K562 (cell line): Measurements from ENCODE around the gene SLC13A4. TPM values are rescaled to one million over a fixed set of nuclear protein-coding genes. Genes with fewer than 3 reads are reported as not detected.

Experiments used
- ATAC-seq: fragments of 200-7000 bp; cut with Tn5 transposase; 3 replicates; pipeline ENCODE4 v1.9.1; 2020; ENCODE audit warnings: moderate library complexity
- BruUV-seq: library from RNA; stranded (reverse); fragments of 400-500 nt; replicated peaks from 2 replicates; lab custom pipeline; 2021; lab: Mats Ljungman, UMichigan
- CTCF ChIA-PET: fragments of 300-600 bp; formaldehyde crosslinking; extraction: SDS; loops from one replicate; lab custom pipeline; 2021; ENCODE audit warnings: low intra/inter-chr PET ratio; lab: Yijun Ruan, JAX
- POLR2A ChIA-PET: fragments of 300-600, 350-650 bp; sonication (Branson Sonifier 250); formaldehyde crosslinking; extraction: SDS; loops from one replicate; lab custom pipeline; 2021; ENCODE audit warnings: antibody characterized with exemption, inconsistent platforms; lab: Yijun Ruan, JAX
- DNase-seq, 4 experiments: peaks; one replicate each; pipeline versions ENCODE4 v3.0.0 to v3.0.0-alpha.2; 2011 to 2018; ENCODE audit warnings: low spot score in 3 of 4, mixed read lengths in 3 of 4; ENCODE audit errors: extremely low read depth in 1 of 4
- FAIRE-seq: peaks from 2 replicates; lab custom pipeline; 2011; peaks lifted over from hg19 to GRCh38; lab: Jason Lieb, UNC
- H2AFZ ChIP-seq: 2 replicates; pipeline ENCODE4 v1.6.0; 2011; ENCODE audit warnings: low read depth, low read length, control low read depth, inconsistent platforms
- H3K27ac ChIP-seq: fragments of 200-600 bp; 3 replicates; pipeline ENCODE4 v1.8.0; 2011; ENCODE audit warnings: low read depth, mild to moderate bottlenecking, control low read depth, inconsistent platforms, low read length, moderate library complexity, mixed read lengths; ENCODE audit errors: extremely low read depth
- H3K27me3 ChIP-seq, 2 experiments: fragments of 300-600 bp in 1 of 2; 2 replicates in 1 of 2; 3 replicates in 1 of 2; pipeline versions ENCODE4 v1.6.0 to v1.8.0; 2011; ENCODE audit warnings: inconsistent platforms in 2 of 2, low read length in 2 of 2, mild to moderate bottlenecking in 1 of 2, mixed read lengths in 1 of 2, moderate library complexity in 1 of 2; ENCODE audit not compliant: control insufficient read depth in 2 of 2, insufficient read depth in 2 of 2
- H3K36me3 ChIP-seq: fragments of 300-600 bp; 3 replicates; pipeline ENCODE4 v1.8.0; 2011; ENCODE audit warnings: mild to moderate bottlenecking, low read length, inconsistent platforms; ENCODE audit not compliant: control insufficient read depth, insufficient read depth
- H3K4me1 ChIP-seq, 2 experiments: fragments of 200-600 bp in 1 of 2; replicated peaks in 1 of 2; 2 replicates in 1 of 2; 3 replicates in 1 of 2; pipeline versions ENCODE4 v1.5.1 to v1.8.0; 2011; ENCODE audit warnings: inconsistent platforms in 2 of 2, low read length in 2 of 2, mild to moderate bottlenecking in 1 of 2, mixed read lengths in 1 of 2, moderate library complexity in 1 of 2; ENCODE audit not compliant: control insufficient read depth in 2 of 2, insufficient read depth in 2 of 2
- H3K4me2 ChIP-seq: 2 replicates; pipeline ENCODE4 v1.6.1; 2011; ENCODE audit warnings: low read length, control low read depth, inconsistent platforms, mixed read lengths; ENCODE audit not compliant: insufficient read depth
- H3K4me3 ChIP-seq: fragments of 200-600 bp; sonication (generic), shearing (Covaris generic); 2 replicates; pipeline ENCODE4 v1.5.1; 2016; ENCODE audit warnings: control low read depth, inconsistent platforms
- H3K79me2 ChIP-seq: fragments of 200-600 bp; 3 replicates; pipeline ENCODE4 v1.8.0; 2011; ENCODE audit warnings: low read length, inconsistent platforms; ENCODE audit not compliant: control insufficient read depth, insufficient read depth
- H3K9ac ChIP-seq, 2 experiments: 2 replicates each; pipeline versions ENCODE4 v1.6.0 to v1.6.1; 2011; ENCODE audit warnings: low read depth in 2 of 2, low read length in 2 of 2, control low read depth in 1 of 2, inconsistent platforms in 1 of 2, mild to moderate bottlenecking in 1 of 2, mixed read lengths in 1 of 2; ENCODE audit not compliant: insufficient read depth in 1 of 2
- H3K9me1 ChIP-seq: one replicate; pipeline ENCODE4 v1.6.0; 2011; ENCODE audit warnings: inconsistent platforms, mild to moderate bottlenecking, low read length, moderate library complexity; ENCODE audit not compliant: control insufficient read depth, insufficient read depth
- H3K9me3 ChIP-seq: replicated peaks from 2 replicates; pipeline ENCODE4 v1.5.1; 2011; ENCODE audit warnings: low read depth, low read length, inconsistent platforms; ENCODE audit not compliant: control insufficient read depth, insufficient read depth
- H4K20me1 ChIP-seq: replicated peaks from 2 replicates; pipeline ENCODE4 v1.6.1; 2011; ENCODE audit warnings: low read length, inconsistent platforms, mixed read lengths; ENCODE audit not compliant: control insufficient read depth, insufficient read depth
- CBX8 ChIP-seq: fragments of 200-600 bp; sonication (generic); IDR thresholded peaks from 2 replicates; pipeline ENCODE4 v1.6.1; 2012; ENCODE audit warnings: borderline replicate concordance, mixed run types, low read depth, mild to moderate bottlenecking, moderate library complexity, mixed read lengths, low read length, control low read depth, inconsistent platforms; ENCODE audit not compliant: poor library complexity, severe bottlenecking; ENCODE audit errors: extremely low read depth
- CREB3 ChIP-seq: fragments of 450-650 bp; conservative IDR thresholded peaks from 2 replicates; pipeline ENCODE4 v1.6.1; 2016; ENCODE audit warnings: missing genetic modification characterization, low read depth, mild to moderate bottlenecking, missing compliant biosample characterization, moderate library complexity
- IFI16 ChIP-seq: fragments of 250-450 bp; sonication (Bioruptor Pico); IDR thresholded peaks from 2 replicates; pipeline ENCODE4 v2.1.2; 2022; ENCODE audit warnings: mild to moderate bottlenecking, inconsistent platforms
- IRF2 ChIP-seq: sonication (generic); formaldehyde crosslinking; IDR thresholded peaks from 2 replicates; pipeline ENCODE4 v1.8.1; 2022; ENCODE audit warnings: mild to moderate bottlenecking, missing genetic modification reagents
- LCOR ChIP-seq: sonication (generic); formaldehyde crosslinking; IDR thresholded peaks from 2 replicates; pipeline ENCODE4 v1.8.0; 2022; ENCODE audit warnings: mild to moderate bottlenecking, missing genetic modification reagents
- MAZ ChIP-seq, 2 experiments: fragments of 450-650 bp in 1 of 2; sonication (generic) in 1 of 2; formaldehyde crosslinking; IDR thresholded peaks in 1 of 2; conservative IDR thresholded peaks in 1 of 2; 2 replicates each; pipeline versions ENCODE4 v1.4.0 to v1.5.0; 2020; ENCODE audit warnings: mild to moderate bottlenecking in 1 of 2, missing genetic modification reagents in 1 of 2
- SMAD1 ChIP-seq: fragments of 150-350 bp; IDR thresholded peaks from 2 replicates; pipeline ENCODE4 v1.6.1; 2014; ENCODE audit warnings: low read length, low read depth; ENCODE audit not compliant: partially characterized antibody
- TCF3 ChIP-seq: sonication (generic); formaldehyde crosslinking; IDR thresholded peaks from 2 replicates; pipeline ENCODE4 v1.4.0; 2020; ENCODE audit warnings: mild to moderate bottlenecking, missing genetic modification reagents
- U2AF2 ChIP-seq: fragments of 200-400 bp; formaldehyde crosslinking; optimal IDR thresholded peaks from 2 replicates; pipeline ENCODE3; 2017; ENCODE audit warnings: low read depth, mild to moderate bottlenecking, low read length
- ZBTB26 ChIP-seq: fragments of 450-650 bp; formaldehyde crosslinking; IDR thresholded peaks from 2 replicates; pipeline ENCODE4 v1.4.0; 2022; ENCODE audit warnings: missing genetic modification characterization
- ZNF512 ChIP-seq: IDR thresholded peaks from 2 replicates; pipeline ENCODE4 v1.6.1; 2016; ENCODE audit warnings: missing genetic modification characterization, missing compliant biosample characterization
- WGBS: fragments of 100-300 bp; shearing (Covaris generic); methylation state at CpG from one replicate; pipeline ENCODE4 v1.1.6; 2016; ENCODE audit warnings: low coverage, mixed read lengths; ENCODE audit not compliant: insufficient coverage; ENCODE audit errors: missing lambda C conversion rate; 5-methylcytosine and 5-hydroxymethylcytosine counted together
- in situ Hi-C: fragments of 300-500 bp; cut with MboI; formaldehyde crosslinking; loops from 4 replicates; pipeline ENCODE4 v1.15.0; 2018; ENCODE audit warnings: inconsistent platforms, mixed read lengths
- intact Hi-C: fragments of 100-400 bp; cut with micrococcal nuclease; formaldehyde crosslinking; loops from 2 replicates; pipeline ENCODE4 v1.14.2; 2022
- polyA plus RNA-seq, 8 experiments: library from polyadenylated mRNA; depleted of rRNA in 4 of 8; stranded (reverse) in 5 of 8; unstranded in 3 of 8; fragments of >200 nt; fragmentation: Nextera tagmentation in 2 of 8; fragmentation: Illumina TruSeq in 1 of 8; extraction: Ambion mirVana in 2 of 8; extraction: Trizol in 1 of 8; gene quantifications; 2 replicates each; pipeline versions ENCODE4 v1.2.1 to v1.2.3, GENCODE V29; 2011 to 2014; ENCODE audit warnings: inconsistent platforms in 1 of 8, missing spikeins in 1 of 8
- total RNA-seq, 7 experiments: library from RNA; depleted of rRNA in 6 of 7; stranded (reverse); fragments of >200 nt in 6 of 7; fragmentation: Illumina TruSeq in 2 of 7; extraction: Trizol in 2 of 7; gene quantifications; 2 replicates each; pipeline versions ENCODE4 v1.2.1 to v1.2.3, GENCODE V29; 2011 to 2021; ENCODE audit warnings: low replicate concordance in 1 of 7
- TF ChIP-seq, protein P1 (sequence below): fragments of 450-650 bp; formaldehyde crosslinking; IDR thresholded peaks from 2 replicates; pipeline ENCODE4 v1.4.0; 2020; ENCODE audit warnings: mild to moderate bottlenecking, moderate library complexity

SLC13A4 gene
- total and polyA plus RNA-seq, 9 of the 15 experiments (the other 6 are each of a cell fraction or from before 2014, with no cell fraction given) = 0.11 to 1.0 (median 0.36) TPM

GRCh38 chr7:135769005-135769802 lies 41.2 kb upstream of the SLC13A4 start:
- H3K4me3 ChIP-seq = no peak overlapping the region
- DNase-seq (no peak), FAIRE-seq (no peak), ATAC-seq (no peak)
- in situ Hi-C loops = no loop called here
- intact Hi-C loops = no loop called here
- CTCF ChIA-PET = interaction anchor here (0.6 kb wide), 1 partner anchor 496 kb away, joined by 4 read pairs; no protein-coding TSS in a partner anchor
- WGBS = 1% methylated on average over 7 of the region's 7 CpGs
- no peaks in the 10 kb centered on the region for H3K9me1 ChIP-seq
- POLR2A ChIA-PET = interaction anchor here (1.1 kb wide), 1 partner anchor 10 kb away, joined by 3 read pairs; no protein-coding TSS in a partner anchor
- H3K36me3 ChIP-seq = no peaks in the 10 kb centered on the region
- no peak overlapping the region for H2AFZ ChIP-seq
- BruUV-seq = no TSS peak
- H3K4me1 ChIP-seq = 0 out of 5 replicates have a peak, but pooled peaks cover 0 to 9% of the 10 kb centered on the region in 2 experiments
- H3K9ac ChIP-seq = no peak overlapping the region
- H4K20me1 ChIP-seq = no peaks in the 10 kb centered on the region; the same call in 1 of the 2 replicates
- H3K9me3 ChIP-seq = no peaks in the 10 kb centered on the region
- H3K27me3 ChIP-seq = peaks cover 32 to 39% of the 10 kb centered on the region in 2 experiments; a peak in 3 of 5 replicates
- H3K4me2 ChIP-seq = no peak overlapping the region
- H3K27ac ChIP-seq = no peak overlapping the region
- H3K79me2 ChIP-seq = no peaks in the 10 kb centered on the region
- TF ChIP-seq ZNF512 (tag) (no peak), IRF2 (CRISPR knock-in tag) (no peak), TCF3 (CRISPR knock-in tag) (no peak), U2AF2 (no peak), SMAD1 (no peak), CBX8 (no peak), ZBTB26 (no peak), MAZ (CRISPR knock-in tag; conservative IDR thresholded peaks at IDR 0.05 in 1 of 2, IDR thresholded peaks at IDR 0.05 in 1 of 2) (no peak), IFI16 (no peak), CREB3 (no peak), LCOR (CRISPR knock-in tag) (no peak)
- TF ChIP-seq, protein P1, sequence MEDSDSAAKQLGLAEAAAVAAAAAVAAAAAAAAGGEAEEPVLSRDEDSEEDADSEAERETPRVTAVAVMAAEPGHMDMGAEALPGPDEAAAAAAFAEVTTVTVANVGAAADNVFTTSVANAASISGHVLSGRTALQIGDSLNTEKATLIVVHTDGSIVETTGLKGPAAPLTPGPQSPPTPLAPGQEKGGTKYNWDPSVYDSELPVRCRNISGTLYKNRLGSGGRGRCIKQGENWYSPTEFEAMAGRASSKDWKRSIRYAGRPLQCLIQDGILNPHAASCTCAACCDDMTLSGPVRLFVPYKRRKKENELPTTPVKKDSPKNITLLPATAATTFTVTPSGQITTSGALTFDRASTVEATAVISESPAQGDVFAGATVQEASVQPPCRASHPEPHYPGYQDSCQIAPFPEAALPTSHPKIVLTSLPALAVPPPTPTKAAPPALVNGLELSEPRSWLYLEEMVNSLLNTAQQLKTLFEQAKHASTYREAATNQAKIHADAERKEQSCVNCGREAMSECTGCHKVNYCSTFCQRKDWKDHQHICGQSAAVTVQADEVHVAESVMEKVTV = no peak
